Measurements from ENCODE around the gene DENR. TPM values are rescaled to one million over a fixed set of nuclear protein-coding genes. Genes with fewer than 3 reads are reported as not detected.

The DENR gene
- total and polyA plus RNA-seq, 3 experiments from 2014 or later: 68.7 to 79.3 (median 78.8) TPM

GRCh38 chr12:122813310-122813713 is 60.7 kb downstream of the DENR start:
- Histone ChIP-seq H3K4me1 (ENCODE audit: insufficient read depth, low read length) (no peaks in the 10 kb centered on the region), H3K27ac (ENCODE audit: low read depth, low read length) (no peak overlapping the region), H3K4me3 (ENCODE audit: low read length) (no peak overlapping the region), H3K9me3 (ENCODE audit: low read length) (no peaks in the 10 kb centered on the region), H3K36me3 (ENCODE audit: insufficient read depth, low read length) (no peaks in the 10 kb centered on the region), H3K27me3 (ENCODE audit: insufficient read depth, low read length, poor library complexity, severe bottlenecking) (no peaks in the 10 kb centered on the region)
- Mint-ChIP-seq H3K4me1 (no peaks in the 10 kb centered on the region), H3K9me3 (no peaks in the 10 kb centered on the region), H3K36me3 (no peaks in the 10 kb centered on the region), H3K27me3 (no peaks in the 10 kb centered on the region), H3K27ac (no peak overlapping the region), H3K4me3 (no peak overlapping the region)
- DNase-seq: no peak
- ChIA-PET POLR2A (interaction anchor here (0.6 kb wide), 1 partner anchor 19 kb away, joined by 5 read pairs; no protein-coding TSS in a partner anchor), CTCF (no interaction called here)

GRCh38 chr12:122819209-122819785 is 66.7 kb downstream of the DENR start:
- CTCF ChIA-PET: interaction anchor here (1.0 to 1.2 kb wide), 2 partner anchors 25 to 26 kb away, joined by 3 read pairs; no protein-coding TSS in a partner anchor
- POLR2A ChIA-PET: no interaction called here

GRCh38 chr12:122820138-122820537 is 67.5 kb downstream of the DENR start:
- POLR2A ChIA-PET: no interaction called here
- Histone ChIP-seq H3K27me3 (ENCODE audit: insufficient read depth, low read length, poor library complexity, severe bottlenecking) (no peaks in the 10 kb centered on the region), H3K27ac (ENCODE audit: low read depth, low read length) (no peak overlapping the region), H3K4me1 (ENCODE audit: insufficient read depth, low read length) (no peaks in the 10 kb centered on the region), H3K4me3 (ENCODE audit: low read length) (no peak overlapping the region), H3K9me3 (ENCODE audit: low read length) (no peaks in the 10 kb centered on the region), H3K36me3 (ENCODE audit: insufficient read depth, low read length) (no peaks in the 10 kb centered on the region)
- H3K4me3 Mint-ChIP-seq: no peak overlapping the region
- no peaks in the 10 kb centered on the region for H3K4me1 Mint-ChIP-seq
- no peaks in the 10 kb centered on the region for H3K9me3 Mint-ChIP-seq
- no peaks in the 10 kb centered on the region for H3K36me3 Mint-ChIP-seq
- no peak overlapping the region for H3K27ac Mint-ChIP-seq
- CTCF ChIA-PET: interaction anchor here (1.0 kb wide), 1 partner anchor 26 kb away, joined by 5 read pairs; no protein-coding TSS in a partner anchor
- DNase-seq: no peak
- peaks cover 0 to 3% of the 10 kb centered on the region in 2 donors for H3K27me3 Mint-ChIP-seq

More at GRCh38 chr12:122819209-122819785, 66.7 kb downstream of the DENR start:
- H3K4me1 ChIP-seq (ENCODE audit: insufficient read depth, low read length): no peaks in the 10 kb centered on the region
- no peaks in the 10 kb centered on the region for H3K9me3 Mint-ChIP-seq
- H3K27me3 ChIP-seq (ENCODE audit: insufficient read depth, low read length, poor library complexity, severe bottlenecking): no peaks in the 10 kb centered on the region
- H3K27ac Mint-ChIP-seq: no peak overlapping the region
- DNase-seq: no peak
- H3K4me1 Mint-ChIP-seq: no peaks in the 10 kb centered on the region
- no peak overlapping the region for H3K4me3 ChIP-seq (ENCODE audit: low read length)
- peaks cover 0 to 3% of the 10 kb centered on the region in 2 donors for H3K27me3 Mint-ChIP-seq
- no peak overlapping the region for H3K27ac ChIP-seq (ENCODE audit: low read depth, low read length)
- H3K4me3 Mint-ChIP-seq: no peak overlapping the region
- no peaks in the 10 kb centered on the region for H3K36me3 Mint-ChIP-seq
- H3K9me3 ChIP-seq (ENCODE audit: low read length): no peaks in the 10 kb centered on the region
- no peaks in the 10 kb centered on the region for H3K36me3 ChIP-seq (ENCODE audit: insufficient read depth, low read length)

Other genes starting within 250 kb of the DENR start
- 10 to 100 TPM; 84.3 to 87.1 TPM for gene RSRC2, start 225.9 kb upstream of the DENR start, total RNA-seq
- 40.3 TPM for gene RSRC2, start 225.9 kb upstream of the DENR start, polyA plus RNA-seq
- 10 to 100 TPM; 66.0 to 69.6 TPM for gene KNTC1, start 225.6 kb upstream of the DENR start, total RNA-seq
- 3.8 TPM for gene KNTC1, start 225.6 kb upstream of the DENR start, polyA plus RNA-seq
- gene HCAR2, start 49.5 kb upstream of the DENR start, total RNA-seq: not detected
- not detected for gene HCAR2, start 49.5 kb upstream of the DENR start, polyA plus RNA-seq
- gene HCAR3, start 36.0 kb upstream of the DENR start, total RNA-seq: not detected
- not detected for gene HCAR3, start 36.0 kb upstream of the DENR start, polyA plus RNA-seq
- gene HCAR1, start 22.0 kb upstream of the DENR start, total RNA-seq: under 1 TPM; 0.13 to 0.16 TPM
- not detected for gene HCAR1, start 22.0 kb upstream of the DENR start, polyA plus RNA-seq
- gene CCDC62, start 21.7 kb downstream of the DENR start, total RNA-seq: under 1 TPM; 0.35 to 0.53 TPM
- 0.41 TPM for gene CCDC62, start 21.7 kb downstream of the DENR start, polyA plus RNA-seq
- 10 to 100 TPM; 23.8 to 27.2 TPM for gene HIP1R, start 82.6 kb downstream of the DENR start, total RNA-seq
- gene HIP1R, start 82.6 kb downstream of the DENR start, polyA plus RNA-seq: 12.5 TPM
- gene VPS37B, start 143.3 kb downstream of the DENR start, total RNA-seq: 10 to 100 TPM; 19.3 to 19.9 TPM
- gene VPS37B, start 143.3 kb downstream of the DENR start, polyA plus RNA-seq: 30.6 TPM
- gene ABCB9, start 213.6 kb downstream of the DENR start, total RNA-seq: 1 to 10 TPM; 3.7 to 3.9 TPM
- 0.99 TPM for gene ABCB9, start 213.6 kb downstream of the DENR start, polyA plus RNA-seq
- gene OGFOD2, start 222.4 kb downstream of the DENR start, total RNA-seq: 10 to 100 TPM; 27.7 to 29.5 TPM
- 14.9 TPM for gene OGFOD2, start 222.4 kb downstream of the DENR start, polyA plus RNA-seq
- 100 to 1,000 TPM; 172 to 181 TPM for gene ARL6IP4, start 227.9 kb downstream of the DENR start, total RNA-seq
- gene ARL6IP4, start 227.9 kb downstream of the DENR start, polyA plus RNA-seq: 246 TPM

Measured in CD8-positive, alpha-beta memory T cell (primary cell).